Fibroblast of lung (primary cell): ENCODE measurements around the gene APH1B. TPM values are rescaled to one million over a fixed set of nuclear protein-coding genes. Genes with fewer than 3 reads are reported as not detected.

Experiments
- DNase-seq, 2 donors: peaks; one replicate each; pipeline versions ENCODE4 v3.0.0 to v3.0.0-alpha.2; 2010; ENCODE audit warnings: low read depth in 2 of 2
- H2AFZ ChIP-seq: 2 replicates; pipeline ENCODE4 v1.5.1; 2012; ENCODE audit warnings: low read length, control low read depth, inconsistent platforms
- H3K27ac ChIP-seq: 2 replicates; pipeline ENCODE4 v1.5.1; 2011; ENCODE audit warnings: low read length, control low read depth; ENCODE audit not compliant: insufficient read depth
- H3K27me3 ChIP-seq: 2 replicates; pipeline ENCODE4 v1.5.1; 2011; ENCODE audit warnings: mild to moderate bottlenecking, low read length; ENCODE audit not compliant: control insufficient read depth, insufficient read depth
- H3K36me3 ChIP-seq: 2 replicates; pipeline ENCODE4 v1.5.1; 2011; ENCODE audit warnings: low read length; ENCODE audit not compliant: control insufficient read depth, insufficient read depth
- H3K4me1 ChIP-seq: 2 replicates; pipeline ENCODE4 v1.5.1; 2011; ENCODE audit warnings: low read length; ENCODE audit not compliant: control insufficient read depth, insufficient read depth; ENCODE audit errors: extremely low read depth
- H3K4me2 ChIP-seq: 2 replicates; pipeline ENCODE4 v1.5.1; 2011; ENCODE audit warnings: low read length, control low read depth; ENCODE audit not compliant: insufficient read depth; ENCODE audit errors: extremely low read depth
- H3K4me3 ChIP-seq, 4 experiments: fragments of 200-600 bp in 1 of 4; sonication (generic) in 1 of 4; replicated peaks in 1 of 4; 2 replicates each; pipeline ENCODE4 v1.5.1; 2011 to 2016; ENCODE audit warnings: low read length in 4 of 4, low read depth in 3 of 4, mild to moderate bottlenecking in 3 of 4, control low read depth in 2 of 4, inconsistent platforms in 1 of 4, mixed read lengths in 1 of 4; ENCODE audit not compliant: insufficient read depth in 1 of 4; ENCODE audit errors: control extremely low read depth in 1 of 4
- H3K79me2 ChIP-seq: 2 replicates; pipeline ENCODE4 v1.5.1; 2012; ENCODE audit warnings: mild to moderate bottlenecking, low read length, inconsistent platforms; ENCODE audit not compliant: control insufficient read depth, insufficient read depth
- H3K9ac ChIP-seq: 2 replicates; pipeline ENCODE4 v1.5.1; 2011; ENCODE audit warnings: mild to moderate bottlenecking, low read length, control low read depth; ENCODE audit not compliant: insufficient read depth
- H3K9me3 ChIP-seq: 2 replicates; pipeline ENCODE4 v1.5.1; 2012; ENCODE audit warnings: low read depth, low read length; ENCODE audit not compliant: control insufficient read depth, insufficient read depth
- H4K20me1 ChIP-seq: 2 replicates; pipeline ENCODE4 v1.5.1; 2011; ENCODE audit warnings: low read length; ENCODE audit not compliant: control insufficient read depth, insufficient read depth; ENCODE audit errors: extremely low read depth
- EZH2 ChIP-seq: IDR thresholded peaks from 2 replicates; pipeline ENCODE4 v1.5.1; 2012; ENCODE audit warnings: low read length, control low read depth, mild to moderate bottlenecking; ENCODE audit errors: missing control alignments
- polyA plus RNA-seq, 2 donors: library from polyadenylated mRNA; depleted of rRNA in 1 of 2; stranded (reverse) in 1 of 2; unstranded in 1 of 2; fragments of >200 nt; gene quantifications; 2 replicates each; pipeline ENCODE4 v1.2.1, GENCODE V29; 2011 to 2012; ENCODE audit warnings: missing spikeins in 1 of 2
- total RNA-seq: library from RNA; depleted of rRNA; stranded (reverse); fragments of >200 nt; gene quantifications from 2 replicates; pipeline ENCODE4 v1.2.1, GENCODE V29; 2014
- TF ChIP-seq, protein P1 (sequence below), 2 donors: IDR thresholded peaks in 1 of 2; conservative IDR thresholded peaks in 1 of 2; 1 replicate in 1 of 2; 2 replicates in 1 of 2; pipeline ENCODE4 v1.5.1; 2011 to 2012; ENCODE audit warnings: low read length in 2 of 2, control low read depth in 1 of 2, inconsistent platforms in 1 of 2, low read depth in 1 of 2, mild to moderate bottlenecking in 1 of 2

The APH1B gene
- total and polyA plus RNA-seq, 2 donors (not counting 1 experiment from before 2014, with no cell fraction given): 23.5 to 32.2 TPM

DNA sequence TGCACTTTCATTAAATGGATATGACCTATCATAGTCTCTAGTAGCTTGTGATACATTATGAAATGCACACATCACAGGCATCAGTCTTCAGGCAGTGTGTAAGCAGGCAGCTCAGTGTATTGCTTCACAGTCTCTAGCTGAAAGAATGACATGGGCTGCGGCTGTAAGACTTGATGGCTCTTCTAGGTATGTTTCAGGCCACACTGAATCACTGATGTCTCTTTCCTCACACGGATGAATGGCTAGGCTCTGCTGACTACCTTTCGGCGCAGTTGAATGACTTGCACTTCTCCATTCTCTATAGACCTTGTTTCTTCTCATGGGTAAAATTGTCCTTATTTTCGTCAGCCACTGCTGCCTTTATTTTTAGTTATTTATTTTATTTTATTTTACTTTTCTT lies 15.4 kb downstream of the APH1B start:
- DNase-seq: peak in 1 of 2 donors; percentile 17
- no peak overlapping the region for H3K27ac ChIP-seq
- peaks cover 3% of the 10 kb centered on the region for H3K36me3 ChIP-seq

GRCh38 chr15:63294359-63294758 lies 17.0 kb downstream of the APH1B start:
- H3K9ac ChIP-seq: no peak overlapping the region
- H4K20me1 ChIP-seq: no peaks in the 10 kb centered on the region
- no peaks in the 10 kb centered on the region for H3K9me3 ChIP-seq
- H3K27me3 ChIP-seq: no peaks in the 10 kb centered on the region
- no peak overlapping the region for H3K27ac ChIP-seq
- DNase-seq: no peak
- peaks cover 3% of the 10 kb centered on the region for H3K36me3 ChIP-seq
- H3K4me1 ChIP-seq: peaks cover 4% of the 10 kb centered on the region
- no peak overlapping the region for H2AFZ ChIP-seq
- H3K4me3 ChIP-seq: no peak overlapping the region
- H3K79me2 ChIP-seq: no peaks in the 10 kb centered on the region
- no peak overlapping the region for H3K4me2 ChIP-seq
- TF ChIP-seq, protein P1, sequence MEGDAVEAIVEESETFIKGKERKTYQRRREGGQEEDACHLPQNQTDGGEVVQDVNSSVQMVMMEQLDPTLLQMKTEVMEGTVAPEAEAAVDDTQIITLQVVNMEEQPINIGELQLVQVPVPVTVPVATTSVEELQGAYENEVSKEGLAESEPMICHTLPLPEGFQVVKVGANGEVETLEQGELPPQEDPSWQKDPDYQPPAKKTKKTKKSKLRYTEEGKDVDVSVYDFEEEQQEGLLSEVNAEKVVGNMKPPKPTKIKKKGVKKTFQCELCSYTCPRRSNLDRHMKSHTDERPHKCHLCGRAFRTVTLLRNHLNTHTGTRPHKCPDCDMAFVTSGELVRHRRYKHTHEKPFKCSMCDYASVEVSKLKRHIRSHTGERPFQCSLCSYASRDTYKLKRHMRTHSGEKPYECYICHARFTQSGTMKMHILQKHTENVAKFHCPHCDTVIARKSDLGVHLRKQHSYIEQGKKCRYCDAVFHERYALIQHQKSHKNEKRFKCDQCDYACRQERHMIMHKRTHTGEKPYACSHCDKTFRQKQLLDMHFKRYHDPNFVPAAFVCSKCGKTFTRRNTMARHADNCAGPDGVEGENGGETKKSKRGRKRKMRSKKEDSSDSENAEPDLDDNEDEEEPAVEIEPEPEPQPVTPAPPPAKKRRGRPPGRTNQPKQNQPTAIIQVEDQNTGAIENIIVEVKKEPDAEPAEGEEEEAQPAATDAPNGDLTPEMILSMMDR (conservative IDR thresholded peaks at IDR 0.05 in 1 of 2, IDR thresholded peaks at IDR 0.05 in 1 of 2; ENCODE audit: low read depth in 1 of 2, low read length in 2 of 2): no peak
- TF ChIP-seq EZH2: no peak

More for the DNA sequence above, 15.4 kb downstream of the APH1B start:
- Histone ChIP-seq H3K79me2 (no peaks in the 10 kb centered on the region), H3K4me2 (no peak overlapping the region), H4K20me1 (no peaks in the 10 kb centered on the region), H3K9me3 (no peaks in the 10 kb centered on the region), H3K4me1 (peaks cover 4% of the 10 kb centered on the region), H3K27me3 (no peaks in the 10 kb centered on the region), H2AFZ (no peak overlapping the region), H3K9ac (no peak overlapping the region), H3K4me3 (no peak overlapping the region)
- TF ChIP-seq, protein P1 (conservative IDR thresholded peaks at IDR 0.05 in 1 of 2, IDR thresholded peaks at IDR 0.05 in 1 of 2; ENCODE audit: low read depth in 1 of 2, low read length in 2 of 2): no peak
- TF ChIP-seq EZH2: no peak

DNA sequence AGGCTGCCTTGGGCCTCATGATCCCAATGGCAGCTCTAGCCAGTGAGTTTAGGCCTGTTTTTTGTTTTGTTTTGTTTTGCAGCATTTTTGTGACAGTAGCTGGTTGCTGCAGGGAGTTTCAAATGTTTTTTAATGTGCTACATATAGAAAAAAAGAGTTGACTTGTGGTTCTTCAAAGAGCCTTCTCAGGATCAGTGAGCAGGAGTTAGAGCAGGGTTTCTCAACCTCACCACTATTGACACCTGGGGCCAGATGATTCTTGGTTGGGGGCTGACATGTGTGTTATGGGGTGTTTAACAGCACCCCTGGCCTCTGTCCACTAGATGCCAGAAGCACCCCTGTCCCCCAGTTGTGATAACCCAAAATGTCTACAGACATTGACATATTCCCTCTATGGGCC lies 17.9 kb downstream of the APH1B start:
- Histone ChIP-seq H3K4me1 (peaks cover 4% of the 10 kb centered on the region), H3K4me3 (no peak overlapping the region), H3K27me3 (no peaks in the 10 kb centered on the region), H3K9me3 (no peaks in the 10 kb centered on the region), H3K27ac (no peak overlapping the region), H3K4me2 (no peak overlapping the region), H3K36me3 (peaks cover 3% of the 10 kb centered on the region), H2AFZ (no peak overlapping the region), H3K9ac (no peak overlapping the region), H3K79me2 (no peaks in the 10 kb centered on the region), H4K20me1 (no peaks in the 10 kb centered on the region)
- no peak for DNase-seq
- no peak for TF ChIP-seq EZH2
- TF ChIP-seq, protein P1 (conservative IDR thresholded peaks at IDR 0.05 in 1 of 2, IDR thresholded peaks at IDR 0.05 in 1 of 2; ENCODE audit: low read depth in 1 of 2, low read length in 2 of 2): no peak
